Epithelial cell of esophagus (primary cell): ENCODE data around the gene SRA1.
"Not testable (repeated sequence)": the region's sequence is repeated elsewhere in the genome, so short reads cannot be mapped to it uniquely, and the experiment has no call there.

ENCODE experiments used
- DNase-seq: peaks from one replicate; pipeline ENCODE4 v3.0.0; 2010; ENCODE audit warnings: low read depth
- H3K4me3 ChIP-seq: 2 replicates; pipeline ENCODE4 v1.5.1; 2011; ENCODE audit warnings: mild to moderate bottlenecking, low read length, control low read depth
- CTCF ChIP-seq: IDR thresholded peaks from 2 replicates; pipeline ENCODE4 v1.5.1; 2011; ENCODE audit warnings: low read depth, mild to moderate bottlenecking, low read length, control low read depth, inconsistent platforms; ENCODE audit not compliant: insufficient read depth; ENCODE audit errors: missing control alignments

The SRA1 gene

GRCh38 chr5:140588311-140589070, 31.2 kb upstream of the SRA1 start:
- no peak overlapping the region for H3K4me3 ChIP-seq
- DNase-seq = no peak
- no peak for TF ChIP-seq CTCF

- no peak overlapping the region for H3K4me3 ChIP-seq
- TF ChIP-seq CTCF = no peak
- DNase-seq = no peak
Observed at GRCh38 chr5:140587495-140587894, 30.2 kb upstream of the SRA1 start.

GRCh38 chr5:140579188-140579747, 22.0 kb upstream of the SRA1 start:
- not testable (repeated sequence) for H3K4me3 ChIP-seq, DNase-seq

GRCh38 chr5:140576776-140577201, 19.5 kb upstream of the SRA1 start:
- no peak for TF ChIP-seq CTCF
- no peak for DNase-seq
- H3K4me3 ChIP-seq = no peak overlapping the region

- no peak overlapping the region for H3K4me3 ChIP-seq
- peak; percentile 63 for DNase-seq
- TF ChIP-seq CTCF = peak; percentile 44
Observed at GRCh38 chr5:140575309-140575708, 18.0 kb upstream of the SRA1 start.

- no peak for TF ChIP-seq CTCF
- H3K4me3 ChIP-seq = no peak overlapping the region
- DNase-seq = no peak
Observed at GRCh38 chr5:140574165-140574564, 16.9 kb upstream of the SRA1 start.

GRCh38 chr5:140573683-140574082, 16.4 kb upstream of the SRA1 start:
- no peak for TF ChIP-seq CTCF
- no peak overlapping the region for H3K4me3 ChIP-seq
- no peak for DNase-seq
